Anterior cingulate cortex (tissue), 58 donors: ENCODE measurements around the gene UPK1B.
"Not testable (repeated sequence)": the region's sequence is repeated elsewhere in the genome, so short reads cannot be mapped to it uniquely, and the experiment has no call there.

ENCODE experiments used
- DNase-seq, 58 donors: peaks; one replicate each; lab custom pipeline; 2025; lab: John Stamatoyannopoulos, UW

Gene UPK1B

DNA sequence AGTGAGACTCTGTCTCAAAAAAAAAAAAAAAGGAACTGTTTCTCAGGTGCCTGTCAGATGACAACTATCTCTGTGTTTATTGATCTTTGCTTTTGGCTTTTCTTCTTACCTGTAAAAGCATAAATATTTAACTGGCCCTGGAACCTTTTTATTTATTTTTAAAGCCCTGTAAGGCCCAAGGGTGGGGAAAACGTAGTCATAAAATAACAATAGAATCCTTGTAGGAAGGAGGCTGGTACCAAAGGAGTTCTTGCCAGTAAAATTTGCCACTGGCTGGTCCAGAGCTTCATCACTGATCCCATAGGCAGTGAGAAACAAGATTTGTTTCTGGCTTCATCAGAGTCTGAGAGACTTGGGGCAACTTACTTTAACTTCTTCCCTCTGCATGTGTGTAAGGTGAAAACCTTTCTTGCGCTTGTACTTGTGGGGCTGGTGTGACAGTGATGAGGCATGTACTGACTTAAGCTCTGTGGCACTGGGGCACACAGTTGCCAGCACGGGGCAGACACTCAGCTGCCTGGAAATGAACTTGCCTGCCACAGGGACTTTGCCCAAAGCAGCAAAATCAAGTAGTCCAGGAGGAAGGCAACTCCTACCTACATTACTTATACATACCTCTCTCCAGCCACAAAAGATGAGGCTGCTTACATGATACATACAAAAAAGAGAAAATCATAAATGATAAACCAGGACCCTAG is 47.7 kb downstream of the UPK1B start:
- DNase-seq: no peak

DNA sequence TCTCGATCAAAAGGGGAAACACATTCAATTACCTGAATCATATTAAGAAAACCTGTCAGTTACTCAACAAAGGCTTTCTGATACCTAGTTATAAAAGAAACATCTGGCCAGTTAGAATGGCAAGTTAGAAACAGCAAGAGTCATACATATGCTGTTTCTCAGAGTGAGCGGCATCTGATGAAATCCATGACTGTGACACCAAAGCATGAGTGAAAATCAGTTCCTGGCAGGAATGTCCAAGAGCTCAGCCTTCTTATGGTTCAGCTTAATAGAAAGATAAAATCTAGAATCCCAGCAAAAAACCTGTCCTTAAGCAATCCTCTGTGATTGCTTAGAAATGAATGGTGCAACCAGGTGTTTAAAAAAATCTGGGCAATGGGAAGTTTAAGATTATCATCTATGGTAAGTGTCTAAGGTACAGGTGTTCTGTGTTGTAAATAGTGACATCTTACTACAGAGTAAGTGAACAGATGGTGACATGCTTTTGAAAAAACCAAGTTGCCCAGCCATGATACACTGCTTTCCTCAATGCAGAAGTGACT is 48.5 kb downstream of the UPK1B start:
- DNase-seq: no peak

DNA sequence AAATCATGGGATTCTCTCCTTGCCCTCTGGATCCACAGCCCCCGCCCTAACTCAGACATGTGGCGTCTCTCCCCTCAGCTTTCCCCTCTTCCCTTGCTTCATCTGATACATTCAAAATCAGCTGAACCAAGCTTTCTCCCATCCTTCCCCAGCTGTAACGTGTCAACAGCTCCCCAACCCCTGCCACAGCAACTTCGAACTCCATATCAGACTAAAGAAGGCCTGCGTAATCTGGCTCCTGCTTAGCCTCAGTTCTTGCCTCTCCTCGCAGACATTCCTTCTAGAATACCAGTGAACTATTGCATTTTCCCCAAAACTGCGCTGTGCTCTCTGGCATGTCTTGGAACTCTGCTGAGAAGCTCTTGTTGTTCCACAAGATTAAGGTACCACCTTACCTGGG is 49.0 kb downstream of the UPK1B start:
- no peak for DNase-seq

DNA sequence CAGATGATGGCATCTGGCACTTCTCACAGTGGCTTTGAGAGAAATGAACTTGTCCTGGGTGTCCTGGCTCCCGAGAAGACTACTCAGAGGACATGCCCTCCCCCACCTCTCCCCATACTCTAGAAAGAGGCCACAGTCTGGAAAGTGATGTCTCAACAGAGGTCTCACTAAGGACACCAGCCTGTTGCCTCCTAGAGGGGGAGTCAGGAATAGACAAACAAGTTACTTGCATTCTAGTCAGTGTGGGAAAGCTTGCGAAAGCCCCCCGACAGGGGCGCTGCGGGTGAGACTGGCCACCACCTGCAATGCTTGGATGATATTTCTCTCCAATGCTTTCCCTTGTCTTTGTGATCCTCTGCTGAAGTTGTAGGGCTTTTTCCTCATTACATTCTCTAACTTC is 50.1 kb downstream of the UPK1B start:
- no peak for DNase-seq

DNA sequence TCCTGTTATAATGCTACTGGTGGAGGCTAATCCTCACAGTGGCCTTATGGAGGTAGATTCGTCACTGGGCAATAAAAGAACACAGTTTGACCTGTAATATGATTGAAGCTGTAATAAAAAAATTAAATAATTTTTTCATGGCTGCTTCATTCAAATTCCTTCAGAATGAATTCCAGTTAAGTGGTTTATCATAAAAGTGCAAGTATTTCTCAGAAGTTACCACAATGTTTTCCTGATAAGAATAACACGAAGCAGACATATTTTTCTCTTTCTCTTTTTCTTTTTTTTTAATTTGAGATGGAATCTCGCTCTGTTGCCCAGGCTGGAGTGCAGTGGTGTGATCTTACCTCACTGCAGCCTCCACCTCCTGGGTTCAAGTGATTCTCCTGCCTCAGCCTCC is 51.7 kb downstream of the UPK1B start:
- DNase-seq: no peak

DNA sequence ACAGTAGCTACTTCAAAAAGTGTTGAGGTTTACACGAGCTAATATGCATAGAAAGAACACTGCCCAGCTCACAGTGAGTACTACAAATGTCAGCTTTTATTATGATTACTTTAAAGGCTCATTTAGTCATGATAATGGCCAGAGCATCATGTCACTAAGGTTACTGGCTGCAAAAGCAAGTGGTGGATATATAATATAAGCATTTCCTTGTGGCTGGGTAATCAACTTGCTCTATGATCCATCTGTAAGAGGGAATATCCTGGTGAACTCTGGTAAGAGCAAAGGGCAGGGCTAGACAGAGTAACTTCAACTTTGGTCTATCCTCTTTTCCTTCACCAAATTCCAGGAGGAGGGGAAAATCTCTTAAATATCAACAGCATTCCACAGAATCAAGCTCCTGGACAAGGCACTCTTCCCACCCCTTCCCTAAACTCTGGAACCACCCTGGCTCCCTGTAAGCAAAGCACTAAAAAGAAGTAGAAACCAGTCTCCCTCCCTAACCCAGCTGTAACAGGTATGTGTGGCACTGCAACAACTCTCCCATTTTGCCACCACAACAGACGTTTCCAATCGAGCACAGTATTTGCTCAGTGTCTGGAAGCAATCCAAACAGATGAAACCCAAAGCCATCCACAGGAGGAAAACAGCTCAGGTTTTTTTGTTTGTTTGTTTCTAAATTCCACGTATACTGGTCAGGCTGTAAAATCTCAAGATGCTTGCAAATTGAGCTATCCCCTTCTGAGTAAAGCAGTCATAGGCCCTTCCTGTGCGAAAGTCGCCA is 53.9 kb downstream of the UPK1B start:
- no peak for DNase-seq

DNA sequence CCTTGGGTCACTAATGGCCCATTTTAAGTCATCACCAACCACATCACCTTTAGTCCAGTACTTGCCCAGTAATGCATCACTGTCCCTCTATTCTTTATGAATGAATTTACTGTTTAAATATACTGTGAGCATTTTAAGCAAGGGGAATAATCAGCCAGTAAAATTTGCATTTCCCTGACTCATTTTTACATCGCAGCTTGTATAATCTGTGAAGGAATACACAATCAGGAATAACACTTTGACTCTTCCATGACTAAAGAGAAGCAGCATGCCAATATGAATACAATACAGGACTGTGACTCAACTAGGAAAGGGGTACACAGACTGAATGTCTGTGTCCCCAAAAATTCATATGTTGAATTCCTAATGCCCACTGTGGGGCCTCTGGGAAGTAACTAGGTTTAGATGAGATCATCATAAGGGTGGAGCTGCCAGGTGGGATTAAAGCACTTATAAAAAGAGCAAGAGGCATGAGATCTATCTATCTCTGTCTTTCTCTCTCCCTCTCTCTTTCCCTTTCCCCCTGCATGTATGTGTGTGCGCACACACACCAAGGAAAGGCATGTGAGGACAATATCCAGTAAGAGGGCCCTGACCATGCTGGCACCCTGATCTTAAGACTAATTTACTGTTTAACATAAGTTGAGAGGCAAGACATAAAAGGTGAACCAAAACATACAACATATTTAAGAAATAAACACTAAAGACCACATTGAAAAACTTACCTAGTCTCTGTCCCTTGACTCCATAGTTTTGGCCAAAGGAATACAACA is 55.2 kb downstream of the UPK1B start:
- DNase-seq: no peak

DNA sequence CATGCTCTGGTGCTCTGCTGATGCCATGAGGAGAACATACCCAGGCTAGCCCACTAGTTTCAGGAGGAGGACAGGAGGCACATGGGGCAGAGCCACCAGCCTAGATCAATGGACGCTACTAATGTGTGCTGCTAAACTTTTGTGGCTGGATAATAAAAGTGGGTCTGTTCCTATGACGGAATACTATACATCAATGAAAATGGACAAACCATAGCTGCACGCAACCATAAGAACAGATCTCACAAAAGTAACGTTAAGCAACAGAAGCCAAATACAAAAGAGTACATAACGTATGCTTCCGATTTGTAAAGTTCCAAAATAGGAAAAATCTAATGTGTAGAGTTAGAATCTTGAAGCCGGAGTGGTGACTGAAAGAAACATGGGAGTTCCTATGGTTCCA is 55.8 kb downstream of the UPK1B start:
- DNase-seq: no peak

DNA sequence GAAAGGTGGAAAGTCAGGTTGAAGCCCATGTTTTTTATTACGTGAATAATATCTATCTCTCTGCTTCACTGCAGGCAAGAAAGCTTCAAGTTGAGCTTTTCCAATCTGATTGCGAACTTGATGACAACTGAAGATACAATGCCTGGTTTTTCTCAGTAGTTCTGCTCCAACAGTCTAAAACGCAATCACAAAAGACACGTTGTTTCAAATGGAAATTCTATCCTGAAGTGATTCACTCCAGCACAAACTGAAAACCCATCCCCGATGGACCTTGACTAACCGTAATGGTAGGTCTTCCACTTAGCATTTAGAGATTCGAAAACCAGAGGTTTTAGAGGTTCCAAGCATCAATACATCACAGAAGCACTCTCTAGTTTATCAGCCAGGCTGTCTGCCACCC is 56.7 kb downstream of the UPK1B start:
- DNase-seq: no peak

DNA sequence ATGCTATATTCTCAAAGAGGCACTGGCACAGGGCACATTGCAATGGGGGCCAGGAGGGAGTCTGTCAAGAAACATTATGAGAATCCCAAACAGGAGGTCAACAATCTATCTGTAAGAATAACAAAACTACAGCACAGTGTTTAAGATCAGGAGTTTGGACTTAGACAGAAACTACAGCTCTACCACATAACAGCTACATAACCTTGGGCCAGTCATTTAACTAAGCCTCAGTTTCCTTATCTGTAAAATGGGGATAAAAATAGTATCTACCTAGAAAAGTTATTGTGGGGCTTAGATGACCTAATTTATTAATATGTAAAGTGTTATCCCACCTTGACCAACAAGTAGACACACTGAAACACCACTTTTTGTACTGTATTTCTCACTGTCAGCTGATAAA is 57.3 kb downstream of the UPK1B start:
- DNase-seq: no peak

DNA sequence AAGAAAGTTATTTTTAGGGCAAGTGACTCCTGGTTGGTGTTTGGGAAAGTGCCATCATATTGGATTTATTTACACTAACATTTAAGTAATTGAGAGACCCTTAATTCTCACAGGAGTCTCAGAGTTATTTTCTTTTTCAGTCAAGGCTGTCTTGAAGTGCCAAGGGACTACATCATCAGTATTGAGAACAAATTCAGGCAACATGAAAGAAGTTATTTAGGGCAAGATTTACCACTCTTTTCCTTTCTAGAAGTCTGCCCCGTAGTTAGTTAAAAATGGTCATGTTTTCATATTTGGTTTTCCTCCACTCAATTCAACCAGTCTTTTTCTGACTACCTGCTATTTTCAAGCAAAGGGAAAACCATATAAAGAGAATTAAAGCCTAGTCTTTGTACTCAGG is 61.2 kb downstream of the UPK1B start:
- DNase-seq: no peak

DNA sequence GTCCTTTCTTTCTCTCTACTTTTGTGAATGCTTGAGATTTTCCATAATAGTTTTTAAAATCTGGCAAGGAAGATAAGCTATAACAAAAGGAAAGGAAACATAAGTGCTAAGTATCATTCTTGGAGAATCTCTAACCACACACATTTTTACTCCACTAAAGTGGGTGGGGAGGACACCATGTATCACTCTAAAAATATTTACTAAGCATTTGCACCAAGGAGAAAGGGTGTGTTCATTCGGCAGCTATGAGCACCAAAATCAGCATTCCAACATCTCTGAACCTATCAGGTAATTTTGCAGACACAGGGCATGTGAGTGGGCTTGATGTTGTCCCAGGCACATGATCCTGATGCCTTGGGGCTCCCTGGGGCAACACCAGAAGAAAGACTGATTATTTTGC is 61.8 kb downstream of the UPK1B start:
- no peak for DNase-seq

DNA sequence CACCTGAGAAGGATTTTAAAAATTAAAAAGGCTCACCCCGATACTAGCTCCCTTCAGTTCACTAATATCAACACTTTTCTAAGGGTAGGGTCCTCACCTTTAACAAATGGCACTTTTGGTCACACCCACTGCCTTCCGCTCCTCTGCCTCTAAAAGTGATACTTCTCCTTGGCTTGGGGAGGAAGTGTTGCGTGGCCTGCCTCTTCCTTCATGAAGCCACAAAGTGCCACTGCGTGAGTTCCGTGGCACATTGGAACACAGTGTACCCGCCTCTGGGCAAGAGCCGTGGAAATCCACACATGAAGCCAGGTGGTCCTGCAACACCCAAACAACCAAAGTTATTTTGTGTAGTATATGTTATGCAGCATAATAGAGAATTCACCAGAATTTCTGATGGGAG is 63.4 kb downstream of the UPK1B start:
- DNase-seq: no peak

DNA sequence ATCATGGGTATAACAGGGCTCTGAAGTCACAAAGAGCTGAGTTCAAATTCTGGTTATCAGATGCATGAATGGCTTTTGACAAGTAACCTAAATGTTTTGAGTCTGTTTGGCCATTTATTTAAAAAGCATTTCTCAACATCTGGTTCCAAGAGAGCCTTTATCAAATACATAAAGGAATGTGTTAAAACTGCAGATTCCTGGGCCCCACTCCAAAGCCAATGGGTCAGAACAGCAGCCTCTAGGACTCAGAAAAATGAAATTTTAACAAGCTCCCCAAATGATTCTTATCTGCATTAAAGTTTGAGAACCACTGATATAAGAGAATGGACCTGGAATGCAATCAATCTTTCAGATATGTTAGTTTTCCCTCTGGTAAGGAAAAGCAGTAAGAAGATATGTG is 63.9 kb downstream of the UPK1B start:
- DNase-seq: no peak

DNA sequence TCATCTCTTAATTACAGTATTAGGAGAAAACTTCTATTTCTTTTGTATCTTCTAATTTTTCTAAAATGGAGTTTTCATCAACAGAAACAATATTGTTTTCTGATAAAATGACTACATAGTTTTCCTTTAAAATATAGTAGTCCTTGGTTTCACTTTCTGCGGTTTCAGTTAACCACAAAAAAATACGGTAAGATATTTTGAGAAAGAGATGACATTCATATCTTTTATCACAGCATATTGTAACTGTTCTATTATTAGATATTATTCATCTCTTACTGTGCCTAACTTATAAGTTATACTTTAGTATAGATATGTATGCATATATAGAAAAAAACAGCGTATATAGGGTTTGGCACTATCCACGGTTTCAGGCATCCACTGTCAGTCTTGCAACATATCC is 65.0 kb downstream of the UPK1B start:
- no peak for DNase-seq

DNA sequence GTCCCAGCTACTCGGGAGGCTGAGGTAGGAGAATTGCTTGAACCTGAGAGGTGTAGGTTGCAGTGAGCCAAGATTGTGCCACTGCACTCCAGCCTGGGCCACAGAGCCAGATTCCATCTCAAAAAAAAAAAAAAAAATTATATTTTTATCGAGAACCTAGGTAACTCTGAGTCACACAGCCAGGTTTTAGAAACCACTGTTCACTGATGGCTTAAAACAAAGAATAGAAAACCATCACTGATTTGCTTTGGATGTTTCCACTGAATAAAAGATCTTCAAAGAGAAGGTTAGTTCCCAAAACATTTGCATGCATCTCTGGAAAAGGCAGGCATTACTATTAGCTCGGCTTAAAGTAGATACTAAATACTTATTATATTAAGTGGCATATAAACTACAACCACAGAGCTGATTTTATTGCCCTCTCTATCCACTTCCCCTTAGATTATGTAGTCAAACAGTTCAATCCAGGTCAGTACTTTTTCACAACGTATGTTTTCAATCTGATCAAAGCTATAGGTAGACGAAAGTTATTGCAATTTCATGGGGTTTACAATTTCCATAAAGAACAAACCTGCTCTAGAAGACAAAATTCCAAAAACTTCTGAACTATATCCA is 65.9 kb downstream of the UPK1B start:
- DNase-seq: no peak

DNA sequence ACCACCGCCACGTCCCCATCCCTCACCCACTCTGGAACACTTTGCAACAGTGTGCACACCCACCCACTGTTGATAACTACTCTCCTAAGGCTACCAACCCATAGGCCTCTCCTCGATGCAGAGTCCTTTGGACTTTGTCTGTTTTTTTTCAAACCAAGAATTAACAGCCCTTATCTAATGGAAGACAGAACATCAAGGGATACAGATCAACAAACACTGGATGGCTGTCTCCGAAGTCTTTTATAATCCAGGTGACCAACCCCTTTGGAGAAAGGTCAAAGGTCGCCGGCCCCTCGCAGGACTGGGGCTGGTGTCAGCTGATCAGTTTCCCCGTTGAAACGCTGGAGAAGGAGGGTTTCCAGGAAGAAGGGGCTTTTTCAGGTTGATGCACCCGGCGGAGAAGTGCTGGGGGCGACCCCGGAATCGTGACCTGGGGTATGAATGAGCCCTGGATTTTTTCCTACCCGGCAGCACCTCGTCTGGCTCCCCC is 66.7 kb downstream of the UPK1B start:
- DNase-seq: peak in 24 of 58 donors; percentile 19 to 74 (median 49)

DNA sequence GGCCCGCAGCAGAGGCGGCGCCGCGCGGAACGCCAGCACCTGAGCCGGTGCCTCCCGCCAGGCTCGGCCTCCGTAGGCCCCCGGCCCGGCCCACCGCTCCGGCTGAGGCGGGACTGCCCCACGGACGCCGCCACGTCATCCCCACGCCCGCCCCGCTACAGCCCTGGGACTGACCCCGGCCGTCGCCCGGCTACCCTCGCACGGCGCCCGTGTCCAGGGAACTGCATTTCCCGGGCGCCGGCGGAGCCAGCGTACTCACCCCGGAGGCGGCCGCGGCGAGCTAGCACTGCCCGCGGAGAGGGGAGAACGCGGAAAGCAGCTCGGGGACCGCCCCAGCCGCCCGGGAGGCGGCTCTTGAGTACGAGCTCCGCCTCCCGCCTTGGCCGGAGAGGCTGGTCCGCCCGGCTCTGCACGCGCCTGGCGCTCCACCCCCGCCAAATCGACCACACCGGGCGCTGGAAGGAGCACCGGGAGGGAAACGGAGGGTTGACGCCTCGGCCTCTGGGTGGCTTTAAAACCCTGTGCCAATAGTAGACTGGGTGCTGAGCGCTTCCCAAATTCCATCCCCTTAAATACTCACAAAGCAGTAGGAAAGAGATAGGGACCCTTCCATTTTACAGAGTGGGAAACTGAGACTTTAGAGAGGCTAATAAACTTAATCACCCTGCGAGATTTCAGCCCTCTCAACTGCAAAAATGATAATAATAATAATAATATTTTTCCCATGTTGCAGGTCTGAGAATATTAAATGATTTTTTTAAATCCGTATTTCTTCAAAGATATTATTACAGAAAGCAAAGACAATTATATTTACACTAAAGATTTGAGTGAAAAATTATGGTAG is 67.4 kb downstream of the UPK1B start, which contains the start of gene B4GALT4:
Gene B4GALT4 (minus strand): TSS at position 288 of the 844 bp plus-strand sequence. CDS start 10,779 bp downstream, outside the sequence.
- DNase-seq: peak in 57 of 58 donors; percentile 34 to 88 (median 71)

DNA sequence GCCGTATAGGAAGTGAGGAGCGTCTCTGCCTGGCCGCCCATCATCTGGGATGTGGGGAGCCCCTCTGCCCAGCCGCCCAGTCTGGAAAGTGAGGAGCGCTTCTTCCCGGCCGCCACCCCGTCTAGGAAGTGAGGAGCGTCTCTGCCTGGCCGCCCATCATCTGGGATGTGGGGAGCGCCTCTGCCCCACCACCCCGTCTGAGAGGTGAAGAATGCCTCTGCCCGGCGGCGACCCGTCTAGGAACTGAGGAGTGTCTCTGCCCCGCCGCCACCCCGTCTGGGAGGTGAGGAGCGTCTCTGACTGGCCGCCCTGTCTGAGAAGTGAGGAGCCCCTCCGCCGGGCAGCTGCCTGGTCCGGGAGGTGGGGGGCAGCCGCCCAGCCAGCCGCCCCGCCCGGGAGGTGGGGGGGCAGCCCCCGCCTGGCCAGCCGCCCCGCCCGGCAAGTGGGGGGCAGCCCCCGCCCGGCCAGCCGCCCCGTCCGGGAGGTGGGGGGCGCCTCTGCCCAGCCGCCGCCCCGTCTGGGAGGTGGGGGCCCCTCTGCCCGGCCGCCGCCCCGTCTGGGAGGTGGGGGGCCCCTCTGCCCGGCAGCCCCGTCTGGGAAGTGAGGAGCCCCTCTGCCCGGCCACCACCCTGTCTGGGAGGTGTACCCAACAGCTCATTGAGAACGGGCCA is 69.1 kb downstream of the UPK1B start:
- DNase-seq: not testable (repeated sequence)
